Lower leg skin (tissue), 3 donors: ENCODE measurements around the gene GRAMD4.

Source experiments
- CTCF ChIP-seq, 3 donors: fragments of 450-650 bp; IDR thresholded peaks; one replicate each; pipeline ENCODE4 v1.5.1; 2016; ENCODE audit warnings: antibody characterized with exemption in 3 of 3, mild to moderate bottlenecking in 3 of 3, moderate library complexity in 2 of 3
- POLR2A ChIP-seq, 2 donors: fragments of 450-650 bp; IDR thresholded peaks; one replicate each; pipeline ENCODE4 v1.6.1; 2016 to 2017; ENCODE audit warnings: antibody characterized with exemption in 2 of 2, mild to moderate bottlenecking in 1 of 2, moderate library complexity in 1 of 2

- TF ChIP-seq CTCF (IDR thresholded peaks at IDR 0.05) = no peak
- no peak for TF ChIP-seq POLR2A (IDR thresholded peaks at IDR 0.05)
Observed at GRCh38 chr22:46651316-46651715, 31.1 kb downstream of the GRAMD4 start.
